ENCODE data around the gene DSEL. TPM values are rescaled to one million over a fixed set of nuclear protein-coding genes. Genes with fewer than 3 reads are reported as not detected.

The DSEL gene
- total and polyA plus RNA-seq, 2 donors from 2014 or later, result 1.9 to 6.4 TPM

DNA sequence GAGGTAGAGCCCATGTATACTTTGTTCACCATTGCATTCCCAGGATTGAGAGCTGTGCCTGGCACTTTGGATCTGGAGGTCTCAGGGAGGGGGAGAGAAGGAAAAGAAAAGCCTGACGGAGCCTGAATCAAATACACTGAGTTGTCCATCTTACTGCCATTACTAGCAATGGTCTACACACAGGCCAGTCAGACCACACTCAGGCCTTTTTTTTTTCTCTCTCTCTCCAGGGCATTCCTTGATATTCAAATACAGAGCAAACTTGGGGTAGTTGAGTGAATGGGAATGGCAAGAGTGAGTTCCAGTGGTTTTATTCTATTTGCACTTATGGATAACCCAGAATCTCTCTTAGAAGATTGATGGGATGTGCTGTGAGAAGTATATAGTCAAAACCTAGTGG lies 11.8 kb downstream of the DSEL start:
- Histone ChIP-seq H3K36me3 (ENCODE audit: control insufficient read depth in 2 of 3, insufficient read depth in 3 of 3, low read length in 3 of 3) (no peaks in the 10 kb centered on the region), H3K27me3 (ENCODE audit: control insufficient read depth, insufficient read depth, low read length) (no peaks in the 10 kb centered on the region), H3K4me3 (ENCODE audit: low read length in 3 of 3) (no peak overlapping the region), H3K4me1 (ENCODE audit: control insufficient read depth in 2 of 3, insufficient read depth in 2 of 3, low read depth in 1 of 3, low read length in 3 of 3) (no peaks in the 10 kb centered on the region), H3K27ac (ENCODE audit: low read depth in 2 of 2, low read length in 2 of 2) (no peak overlapping the region), H3K9me3 (ENCODE audit: control insufficient read depth in 2 of 3, insufficient read depth in 1 of 3, low read length in 3 of 3) (no peaks in the 10 kb centered on the region), H3K9ac (ENCODE audit: low read length in 3 of 3) (no peak overlapping the region)
- TF ChIP-seq CTCF (IDR thresholded peaks at IDR 0.05; ENCODE audit: borderline replicate concordance, extremely low read depth, insufficient read depth), result no peak
- FAIRE-seq (no peak), DNase-seq (no peak)
- intact Hi-C loops (cut with DNase I), result no loop called here

GRCh38 chr18:67500522-67501205 lies 15.9 kb downstream of the DSEL start:
- Histone ChIP-seq H3K27me3 (ENCODE audit: control insufficient read depth, insufficient read depth, low read length) (no peaks in the 10 kb centered on the region), H3K27ac (ENCODE audit: low read depth in 2 of 2, low read length in 2 of 2) (no peak overlapping the region), H3K4me3 (ENCODE audit: low read length in 3 of 3) (no peak overlapping the region), H3K36me3 (ENCODE audit: control insufficient read depth in 2 of 3, insufficient read depth in 3 of 3, low read length in 3 of 3) (no peaks in the 10 kb centered on the region), H3K9ac (ENCODE audit: low read length in 3 of 3) (no peak overlapping the region), H3K9me3 (ENCODE audit: control insufficient read depth in 2 of 3, insufficient read depth in 1 of 3, low read length in 3 of 3) (peaks cover 0 to 3% (median 0%) of the 10 kb centered on the region in 3 donors), H3K4me1 (ENCODE audit: control insufficient read depth in 2 of 3, insufficient read depth in 2 of 3, low read depth in 1 of 3, low read length in 3 of 3) (no peaks in the 10 kb centered on the region)
- intact Hi-C loops (cut with DNase I), result no loop called here
- FAIRE-seq (no peak), DNase-seq (no peak)
- no peak for TF ChIP-seq CTCF (IDR thresholded peaks at IDR 0.05; ENCODE audit: borderline replicate concordance, extremely low read depth, insufficient read depth)

DNA sequence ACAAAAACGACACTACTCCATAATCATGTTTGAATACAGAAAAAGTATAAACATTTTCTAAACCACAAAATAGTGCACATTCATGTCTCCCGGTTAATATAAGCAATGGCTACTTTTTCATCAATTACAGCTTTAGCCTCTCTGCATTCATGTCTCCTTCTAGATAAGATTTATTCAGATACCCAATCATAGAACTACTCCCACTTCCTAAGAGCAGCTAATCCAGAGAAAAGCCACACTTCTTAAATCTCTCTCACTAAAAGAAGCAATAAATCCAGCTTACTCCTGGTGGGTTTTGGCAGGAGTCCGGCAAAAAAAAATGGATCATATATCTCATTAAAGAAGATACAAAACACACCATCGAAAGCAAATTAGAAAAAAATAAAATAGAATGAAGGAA lies 20.1 kb downstream of the DSEL start:
- no peak for FAIRE-seq
- Histone ChIP-seq H3K9ac (ENCODE audit: low read length in 3 of 3) (no peak overlapping the region), H3K27me3 (ENCODE audit: control insufficient read depth, insufficient read depth, low read length) (no peaks in the 10 kb centered on the region), H3K9me3 (ENCODE audit: control insufficient read depth in 2 of 3, insufficient read depth in 1 of 3, low read length in 3 of 3) (peaks cover 0 to 3% (median 0%) of the 10 kb centered on the region in 3 donors), H3K27ac (ENCODE audit: low read depth in 2 of 2, low read length in 2 of 2) (no peak overlapping the region), H3K4me3 (ENCODE audit: low read length in 3 of 3) (no peak overlapping the region), H3K4me1 (ENCODE audit: control insufficient read depth in 2 of 3, insufficient read depth in 2 of 3, low read depth in 1 of 3, low read length in 3 of 3) (no peaks in the 10 kb centered on the region), H3K36me3 (ENCODE audit: control insufficient read depth in 2 of 3, insufficient read depth in 3 of 3, low read length in 3 of 3) (no peaks in the 10 kb centered on the region)
- intact Hi-C loops (cut with DNase I), result no loop called here
- TF ChIP-seq CTCF (IDR thresholded peaks at IDR 0.05; ENCODE audit: borderline replicate concordance, extremely low read depth, insufficient read depth), result no peak
- no peak for DNase-seq

DNA sequence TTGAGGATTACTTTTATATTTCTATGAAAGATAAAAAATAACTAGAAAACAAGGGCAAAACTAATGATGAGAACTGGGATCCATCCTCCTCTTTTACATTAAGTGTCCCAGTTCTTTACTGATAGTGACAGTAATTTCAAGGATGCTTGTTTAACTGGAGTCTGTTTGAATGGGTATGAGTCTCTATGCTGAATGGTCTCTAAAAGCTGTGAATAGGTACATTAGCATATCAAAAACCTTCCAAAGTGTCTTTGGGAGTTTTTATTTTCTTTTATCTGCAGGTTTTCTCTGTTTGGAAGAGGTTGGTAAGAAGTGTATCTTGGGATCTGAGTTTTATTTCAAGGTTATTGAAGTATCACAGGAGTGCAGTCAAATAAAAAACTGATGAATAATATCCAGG lies 30.0 kb downstream of the DSEL start:
- Histone ChIP-seq H3K4me1 (ENCODE audit: control insufficient read depth in 2 of 3, insufficient read depth in 2 of 3, low read depth in 1 of 3, low read length in 3 of 3) (no peaks in the 10 kb centered on the region), H3K27me3 (ENCODE audit: control insufficient read depth, insufficient read depth, low read length) (no peaks in the 10 kb centered on the region), H3K9me3 (ENCODE audit: control insufficient read depth in 2 of 3, insufficient read depth in 1 of 3, low read length in 3 of 3) (no peaks in the 10 kb centered on the region), H3K9ac (ENCODE audit: low read length in 3 of 3) (no peak overlapping the region), H3K36me3 (ENCODE audit: control insufficient read depth in 2 of 3, insufficient read depth in 3 of 3, low read length in 3 of 3) (no peaks in the 10 kb centered on the region), H3K4me3 (ENCODE audit: low read length in 3 of 3) (no peak overlapping the region), H3K27ac (ENCODE audit: low read depth in 2 of 2, low read length in 2 of 2) (no peak overlapping the region)
- FAIRE-seq (no peak), DNase-seq (no peak)
- intact Hi-C loops (cut with DNase I), result no loop called here
- no peak for TF ChIP-seq CTCF (IDR thresholded peaks at IDR 0.05; ENCODE audit: borderline replicate concordance, extremely low read depth, insufficient read depth)
